ENCODE measurements around the gene CRTAC1. TPM values are rescaled to one million over a fixed set of nuclear protein-coding genes. Genes with fewer than 3 reads are reported as not detected.

The CRTAC1 gene
- total and polyA plus RNA-seq, 9 of the 15 experiments (the other 6 are each of a cell fraction or from before 2014, with no cell fraction given): not detected

DNA sequence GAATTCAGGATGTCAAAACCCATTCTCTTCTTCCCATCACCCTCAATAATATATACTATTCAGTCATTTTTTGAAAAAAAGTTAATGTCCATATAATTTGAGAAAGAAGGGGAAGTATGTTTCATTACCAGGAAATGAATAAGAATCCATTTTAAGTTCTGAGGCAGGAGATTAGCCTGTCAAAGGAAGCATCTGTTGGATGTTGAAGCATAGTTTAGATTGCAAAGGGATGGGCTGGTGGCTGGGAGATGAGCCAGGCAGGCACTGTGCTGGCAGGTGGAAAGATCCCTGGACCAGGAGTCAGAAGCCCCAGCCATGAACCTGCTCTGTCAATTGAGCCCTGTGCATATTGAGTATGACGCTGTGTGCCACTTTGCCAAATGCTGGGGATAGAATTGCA is 48.4 kb upstream of the CRTAC1 start:
- no peaks in the 10 kb centered on the region for H4K20me1 ChIP-seq (replicated peaks; ENCODE audit: control insufficient read depth, insufficient read depth, low read length)
- no peak overlapping the region for H3K4me2 ChIP-seq (ENCODE audit: insufficient read depth, low read length)
- H3K4me1 ChIP-seq (replicated peaks in 1 of 2; ENCODE audit: control insufficient read depth in 2 of 2, insufficient read depth in 2 of 2, low read length in 2 of 2): no peaks in the 10 kb centered on the region
- H3K27ac ChIP-seq (ENCODE audit: extremely low read depth, low read depth, low read length): no peak overlapping the region
- in situ Hi-C loops (cut with MboI) (no loop called here), intact Hi-C loops (cut with micrococcal nuclease) (no loop called here)
- CTCF ChIA-PET (ENCODE audit: low intra/inter-chr PET ratio): no interaction called here
- no peak overlapping the region for H3K9ac ChIP-seq (ENCODE audit: insufficient read depth in 1 of 2, low read depth in 2 of 2, low read length in 2 of 2)
- no peaks in the 10 kb centered on the region for H3K9me3 ChIP-seq (replicated peaks; ENCODE audit: control insufficient read depth, insufficient read depth, low read depth, low read length)
- peaks cover 0 to 5% of the 10 kb centered on the region in 2 experiments; a peak in 2 of 5 replicates for H3K27me3 ChIP-seq (ENCODE audit: control insufficient read depth in 2 of 2, insufficient read depth in 2 of 2, low read length in 2 of 2)
- no peaks in the 10 kb centered on the region for H3K79me2 ChIP-seq (ENCODE audit: control insufficient read depth, insufficient read depth, low read length)
- BruUV-seq (replicated peaks): no TSS peak
- no peak overlapping the region for H2AFZ ChIP-seq (ENCODE audit: low read depth, low read length)
- TF ChIP-seq ZNF444 (CRISPR knock-in tag; IDR thresholded peaks at IDR 0.05) (no peak), ERF (CRISPR knock-in tag; IDR thresholded peaks at IDR 0.05) (no peak), EHMT2 (IDR thresholded peaks at IDR 0.05) (no peak), SRF (CRISPR knock-in tag; IDR thresholded peaks at IDR 0.05) (no peak), PPARD (CRISPR knock-in tag; IDR thresholded peaks at IDR 0.05) (no peak), CBFA2T2 (conservative IDR thresholded peaks at IDR 0.05) (no peak), NCOR1 (IDR thresholded peaks at IDR 0.05) (no peak), ELF4 (CRISPR knock-in tag; IDR thresholded peaks at IDR 0.05) (no peak), POLR2A (conservative IDR thresholded peaks at IDR 0.05) (no peak), ARNT (IDR thresholded peaks at IDR 0.05) (no peak), ZFP1 (CRISPR knock-in tag; IDR thresholded peaks at IDR 0.05) (no peak), ZSCAN29 (IDR thresholded peaks at IDR 0.05) (no peak), MCM5 (IDR thresholded peaks at IDR 0.05; ENCODE audit: low read depth) (no peak), CBFA2T3 (IDR thresholded peaks at IDR 0.05) (no peak), HMG20B (CRISPR knock-in tag; IDR thresholded peaks at IDR 0.05) (no peak), SMARCE1 (IDR thresholded peaks at IDR 0.05) (no peak)
- TF ChIP-seq, protein P1, sequence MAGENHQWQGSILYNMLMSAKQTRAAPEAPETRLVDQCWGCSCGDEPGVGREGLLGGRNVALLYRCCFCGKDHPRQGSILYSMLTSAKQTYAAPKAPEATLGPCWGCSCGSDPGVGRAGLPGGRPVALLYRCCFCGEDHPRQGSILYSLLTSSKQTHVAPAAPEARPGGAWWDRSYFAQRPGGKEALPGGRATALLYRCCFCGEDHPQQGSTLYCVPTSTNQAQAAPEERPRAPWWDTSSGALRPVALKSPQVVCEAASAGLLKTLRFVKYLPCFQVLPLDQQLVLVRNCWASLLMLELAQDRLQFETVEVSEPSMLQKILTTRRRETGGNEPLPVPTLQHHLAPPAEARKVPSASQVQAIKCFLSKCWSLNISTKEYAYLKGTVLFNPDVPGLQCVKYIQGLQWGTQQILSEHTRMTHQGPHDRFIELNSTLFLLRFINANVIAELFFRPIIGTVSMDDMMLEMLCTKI (IDR thresholded peaks at IDR 0.05; ENCODE audit: partially characterized antibody): no peak
- TF ChIP-seq, protein P2, sequence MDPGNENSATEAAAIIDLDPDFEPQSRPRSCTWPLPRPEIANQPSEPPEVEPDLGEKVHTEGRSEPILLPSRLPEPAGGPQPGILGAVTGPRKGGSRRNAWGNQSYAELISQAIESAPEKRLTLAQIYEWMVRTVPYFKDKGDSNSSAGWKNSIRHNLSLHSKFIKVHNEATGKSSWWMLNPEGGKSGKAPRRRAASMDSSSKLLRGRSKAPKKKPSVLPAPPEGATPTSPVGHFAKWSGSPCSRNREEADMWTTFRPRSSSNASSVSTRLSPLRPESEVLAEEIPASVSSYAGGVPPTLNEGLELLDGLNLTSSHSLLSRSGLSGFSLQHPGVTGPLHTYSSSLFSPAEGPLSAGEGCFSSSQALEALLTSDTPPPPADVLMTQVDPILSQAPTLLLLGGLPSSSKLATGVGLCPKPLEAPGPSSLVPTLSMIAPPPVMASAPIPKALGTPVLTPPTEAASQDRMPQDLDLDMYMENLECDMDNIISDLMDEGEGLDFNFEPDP (CRISPR knock-in tag; IDR thresholded peaks at IDR 0.05): no peak
- H3K4me3 ChIP-seq: no peak overlapping the region
- H3K9me1 ChIP-seq (ENCODE audit: control insufficient read depth, insufficient read depth, low read length): no peaks in the 10 kb centered on the region
- POLR2A ChIA-PET: no interaction called here
- no peak for FAIRE-seq
- ATAC-seq: no peak
- no peak for DNase-seq (ENCODE audit: extremely low read depth in 1 of 4, low spot score in 3 of 4)
- H3K36me3 ChIP-seq (ENCODE audit: control insufficient read depth, insufficient read depth, low read length): no peaks in the 10 kb centered on the region
- WGBS (ENCODE audit: insufficient coverage, low coverage, missing lambda C conversion rate): 0% methylated on average over 1 of the region's 1 CpG
